NCI-H82 treated with DMSO at 0.1 percent for 48 hours (cell line): ENCODE measurements around the gene ADD3.

Experiments
- DNase-seq: peaks from one replicate; lab custom pipeline; 2025; ENCODE audit not compliant: unreplicated experiment; lab: John Stamatoyannopoulos, UW

ADD3 gene

GRCh38 chr10:109998513-109998912 is 9.3 kb upstream of the ADD3 start:
- DNase-seq, result no peak

GRCh38 chr10:110002801-110003523 is 4.8 kb upstream of the ADD3 start:
- no peak for DNase-seq

- DNase-seq, result no peak
Measured at GRCh38 chr10:110003524-110003885, 4.3 kb upstream of the ADD3 start.

GRCh38 chr10:110005719-110006118 is 2.1 kb upstream of the ADD3 start:
- peak; percentile 23 for DNase-seq

- DNase-seq, result no peak
Measured at GRCh38 chr10:110006358-110007160, 1.2 kb upstream of the ADD3 start.

- DNase-seq, result no peak
Measured at GRCh38 chr10:110007161-110007700, 553 bp upstream of the ADD3 start.

- DNase-seq, result peak; percentile 18
Measured at GRCh38 chr10:110008518-110009339, 945 bp downstream of the ADD3 start.

GRCh38 chr10:110009736-110010475 is 2.1 kb downstream of the ADD3 start:
- no peak for DNase-seq

- no peak for DNase-seq
Measured at GRCh38 chr10:110010486-110011378, 2.9 kb downstream of the ADD3 start.

- no peak for DNase-seq
Measured at GRCh38 chr10:110011681-110012080, 3.9 kb downstream of the ADD3 start.

GRCh38 chr10:110013630-110014293 is 6.0 kb downstream of the ADD3 start:
- no peak for DNase-seq

GRCh38 chr10:110016039-110016438 is 8.3 kb downstream of the ADD3 start:
- DNase-seq, result no peak

GRCh38 chr10:110017052-110017451 is 9.3 kb downstream of the ADD3 start:
- no peak for DNase-seq

GRCh38 chr10:110017907-110018306 is 10.1 kb downstream of the ADD3 start:
- no peak for DNase-seq

GRCh38 chr10:110020265-110020664 is 12.5 kb downstream of the ADD3 start:
- no peak for DNase-seq

GRCh38 chr10:110022716-110023504 is 15.1 kb downstream of the ADD3 start:
- DNase-seq, result no peak

GRCh38 chr10:110023785-110024465 is 16.1 kb downstream of the ADD3 start:
- DNase-seq, result no peak

GRCh38 chr10:110029450-110029849 is 21.7 kb downstream of the ADD3 start:
- no peak for DNase-seq
